Amygdala (tissue), 56 donors: ENCODE measurements around the gene SNRNP200.
"Not testable (repeated sequence)": the region's sequence is repeated elsewhere in the genome, so short reads cannot be mapped to it uniquely, and the experiment has no call there.

ENCODE experiments used
- DNase-seq, 56 donors: peaks; one replicate each; lab custom pipeline; 2025; lab: John Stamatoyannopoulos, UW

The SNRNP200 gene

GRCh38 chr2:96325884-96326255, 20.5 kb upstream of the SNRNP200 start:
- DNase-seq = no peak

- DNase-seq = peak in 2 of 56 donors; percentile 7 to 28
Observed at GRCh38 chr2:96325041-96325883, 19.9 kb upstream of the SNRNP200 start, which contains the start of gene ITPRIPL1. Gene ITPRIPL1 (plus strand): TSS chr2:96325317. CDS start chr2:96325840, 523 bp downstream.

GRCh38 chr2:96324721-96325040, 19.3 kb upstream of the SNRNP200 start:
- no peak for DNase-seq

GRCh38 chr2:96323849-96324248, 18.5 kb upstream of the SNRNP200 start:
- DNase-seq = no peak

- DNase-seq = peak in 3 of 56 donors; percentile 13 to 24 (median 15)
Observed at GRCh38 chr2:96320728-96321622, 15.6 kb upstream of the SNRNP200 start.

GRCh38 chr2:96320326-96320725, 15.0 kb upstream of the SNRNP200 start:
- no peak for DNase-seq

- no peak for DNase-seq
Observed at GRCh38 chr2:96319396-96319795, 14.1 kb upstream of the SNRNP200 start.

GRCh38 chr2:96318723-96319122, 13.4 kb upstream of the SNRNP200 start:
- DNase-seq = no peak

GRCh38 chr2:96317584-96317997, 12.2 kb upstream of the SNRNP200 start:
- DNase-seq = no peak

GRCh38 chr2:96316999-96317398, 11.7 kb upstream of the SNRNP200 start:
- no peak for DNase-seq

- no peak for DNase-seq
Observed at GRCh38 chr2:96315400-96316071, 10.2 kb upstream of the SNRNP200 start.

- DNase-seq = no peak
Observed at GRCh38 chr2:96315005-96315399, 9.7 kb upstream of the SNRNP200 start.

GRCh38 chr2:96308248-96308647, 2.9 kb upstream of the SNRNP200 start:
- no peak for DNase-seq

GRCh38 chr2:96306370-96306769, 1.0 kb upstream of the SNRNP200 start:
- no peak for DNase-seq

- DNase-seq = no peak
Observed at GRCh38 chr2:96305979-96306308, 598 bp upstream of the SNRNP200 start.

- DNase-seq = no peak
Observed at GRCh38 chr2:96304606-96305005, 740 bp downstream of the SNRNP200 start.

- no peak for DNase-seq
Observed at GRCh38 chr2:96301865-96302264, 3.5 kb downstream of the SNRNP200 start.

GRCh38 chr2:96296925-96297324, 8.4 kb downstream of the SNRNP200 start:
- DNase-seq = no peak

- not testable (repeated sequence) for DNase-seq
Observed at GRCh38 chr2:96294271-96294670, 11.1 kb downstream of the SNRNP200 start.

GRCh38 chr2:96291751-96292150, 13.6 kb downstream of the SNRNP200 start:
- DNase-seq = no peak

- no peak for DNase-seq
Observed at GRCh38 chr2:96287273-96287856, 18.0 kb downstream of the SNRNP200 start.
